HG02870 (cell line): ENCODE results near the gene PLPPR1.

Experiments used
- ATAC-seq: cut with Tn5 transposase; IDR thresholded peaks from one replicate; pipeline ENCODE4 v1.9.1; 2021; ENCODE audit warnings: mild to moderate bottlenecking, moderate library complexity; ENCODE audit not compliant: unreplicated experiment

PLPPR1 gene

DNA sequence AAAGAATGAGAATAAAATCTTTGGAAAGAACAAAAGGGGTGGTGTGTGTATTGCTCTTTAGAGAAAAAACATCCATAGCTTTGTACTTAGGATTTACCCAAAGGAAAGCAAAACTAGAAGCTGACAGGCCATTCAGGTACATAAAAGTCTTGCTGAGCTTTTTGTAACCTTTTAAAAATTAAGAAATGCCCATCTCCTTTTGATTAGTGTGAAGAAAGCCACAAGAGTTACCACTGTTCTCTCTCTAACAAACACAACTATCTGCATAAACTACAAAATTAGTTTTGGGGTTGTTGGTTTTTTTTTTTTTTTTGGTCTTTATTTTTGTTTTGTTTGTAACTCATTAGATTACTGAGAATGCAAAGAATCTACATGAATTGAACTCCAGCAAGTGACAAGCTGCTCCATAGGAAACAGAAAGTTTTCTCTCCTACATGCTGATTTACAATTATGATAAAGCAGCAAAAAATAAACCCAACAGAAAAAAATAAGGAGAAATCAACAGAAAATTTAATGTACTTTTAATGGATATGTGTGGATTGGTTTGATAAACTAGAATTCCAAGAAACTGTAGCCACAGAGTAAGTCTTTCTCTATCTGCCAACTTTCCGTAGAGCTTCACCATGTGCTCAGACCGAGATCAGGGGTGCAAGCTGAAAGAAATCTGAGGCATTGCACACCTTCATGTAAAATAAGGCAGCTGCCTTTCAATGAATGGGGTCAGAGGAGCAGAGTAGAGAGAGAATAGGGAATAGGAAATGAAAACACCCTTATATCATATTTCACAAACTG, 344.0 kb downstream of the PLPPR1 start:
- no peak for ATAC-seq
